Measurements from ENCODE around the gene STX1A.

DNA sequence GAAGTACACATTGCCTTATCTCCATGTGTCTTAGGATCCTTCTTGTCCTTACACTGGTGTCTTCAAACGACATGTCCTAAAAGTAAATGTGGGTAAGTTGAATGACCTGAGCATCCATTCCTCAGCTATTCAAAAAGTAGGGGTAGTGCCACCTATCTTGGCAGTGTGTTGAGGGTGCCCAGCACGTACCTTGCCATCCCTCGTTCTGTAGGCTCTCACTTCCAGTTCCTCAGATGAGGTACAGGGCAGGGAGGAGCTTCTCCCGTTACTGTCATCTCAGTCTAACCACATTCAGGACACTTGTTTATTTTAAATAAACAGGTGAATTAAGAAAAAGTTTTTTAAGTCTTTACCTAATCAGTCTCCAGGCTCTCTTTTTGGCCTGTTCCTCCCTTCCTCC lies 23.1 kb downstream of the STX1A start:
- TF ChIP-seq, protein P1, sequence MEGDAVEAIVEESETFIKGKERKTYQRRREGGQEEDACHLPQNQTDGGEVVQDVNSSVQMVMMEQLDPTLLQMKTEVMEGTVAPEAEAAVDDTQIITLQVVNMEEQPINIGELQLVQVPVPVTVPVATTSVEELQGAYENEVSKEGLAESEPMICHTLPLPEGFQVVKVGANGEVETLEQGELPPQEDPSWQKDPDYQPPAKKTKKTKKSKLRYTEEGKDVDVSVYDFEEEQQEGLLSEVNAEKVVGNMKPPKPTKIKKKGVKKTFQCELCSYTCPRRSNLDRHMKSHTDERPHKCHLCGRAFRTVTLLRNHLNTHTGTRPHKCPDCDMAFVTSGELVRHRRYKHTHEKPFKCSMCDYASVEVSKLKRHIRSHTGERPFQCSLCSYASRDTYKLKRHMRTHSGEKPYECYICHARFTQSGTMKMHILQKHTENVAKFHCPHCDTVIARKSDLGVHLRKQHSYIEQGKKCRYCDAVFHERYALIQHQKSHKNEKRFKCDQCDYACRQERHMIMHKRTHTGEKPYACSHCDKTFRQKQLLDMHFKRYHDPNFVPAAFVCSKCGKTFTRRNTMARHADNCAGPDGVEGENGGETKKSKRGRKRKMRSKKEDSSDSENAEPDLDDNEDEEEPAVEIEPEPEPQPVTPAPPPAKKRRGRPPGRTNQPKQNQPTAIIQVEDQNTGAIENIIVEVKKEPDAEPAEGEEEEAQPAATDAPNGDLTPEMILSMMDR (IDR thresholded peaks at IDR 0.05): no peak
- TF ChIP-seq POLR2A (IDR thresholded peaks at IDR 0.05): no peak

All from heart left ventricle (tissue), 13 donors.